Thyroid gland (tissue), 4 donors: ENCODE results near the gene FAM78B.

Experiments used
- POLR2A ChIP-seq, 2 donors: fragments of 450-650 bp; IDR thresholded peaks; one replicate each; pipeline ENCODE4 v1.6.1; 2017; ENCODE audit warnings: antibody characterized with exemption in 2 of 2, mild to moderate bottlenecking in 2 of 2, moderate library complexity in 1 of 2
- TF ChIP-seq, protein P1 (sequence below), 6 experiments: fragments of 200-600 bp in 3 of 6; fragments of 450-650 bp in 3 of 6; sonication (generic) in 3 of 6; IDR thresholded peaks; one replicate each; pipeline ENCODE4 v1.5.1; 2016 to 2019; ENCODE audit warnings: antibody characterized with exemption in 6 of 6, mild to moderate bottlenecking in 2 of 6, inconsistent platforms in 1 of 6, moderate library complexity in 1 of 6

GRCh38 chr1:166029196-166029945 lies 137.4 kb downstream of the FAM78B start:
- TF ChIP-seq, protein P1, sequence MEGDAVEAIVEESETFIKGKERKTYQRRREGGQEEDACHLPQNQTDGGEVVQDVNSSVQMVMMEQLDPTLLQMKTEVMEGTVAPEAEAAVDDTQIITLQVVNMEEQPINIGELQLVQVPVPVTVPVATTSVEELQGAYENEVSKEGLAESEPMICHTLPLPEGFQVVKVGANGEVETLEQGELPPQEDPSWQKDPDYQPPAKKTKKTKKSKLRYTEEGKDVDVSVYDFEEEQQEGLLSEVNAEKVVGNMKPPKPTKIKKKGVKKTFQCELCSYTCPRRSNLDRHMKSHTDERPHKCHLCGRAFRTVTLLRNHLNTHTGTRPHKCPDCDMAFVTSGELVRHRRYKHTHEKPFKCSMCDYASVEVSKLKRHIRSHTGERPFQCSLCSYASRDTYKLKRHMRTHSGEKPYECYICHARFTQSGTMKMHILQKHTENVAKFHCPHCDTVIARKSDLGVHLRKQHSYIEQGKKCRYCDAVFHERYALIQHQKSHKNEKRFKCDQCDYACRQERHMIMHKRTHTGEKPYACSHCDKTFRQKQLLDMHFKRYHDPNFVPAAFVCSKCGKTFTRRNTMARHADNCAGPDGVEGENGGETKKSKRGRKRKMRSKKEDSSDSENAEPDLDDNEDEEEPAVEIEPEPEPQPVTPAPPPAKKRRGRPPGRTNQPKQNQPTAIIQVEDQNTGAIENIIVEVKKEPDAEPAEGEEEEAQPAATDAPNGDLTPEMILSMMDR (IDR thresholded peaks at IDR 0.05) = no peak
- no peak for TF ChIP-seq POLR2A (IDR thresholded peaks at IDR 0.05)
